Activated CD4-positive, alpha-beta T cell treated with anti-CD3 and anti-CD28 coated beads, Interleukin-2, amount 50 U/mL, for 48 hours (primary cell): ENCODE measurements around the gene IRAK1BP1.
"Not testable (repeated sequence)": the region's sequence is repeated elsewhere in the genome, so short reads cannot be mapped to it uniquely, and the experiment has no call there.

ENCODE experiments used
- DNase-seq, 2 experiments: peaks; one replicate each; pipeline ENCODE4 v3.0.0-alpha.2; 2020

IRAK1BP1 gene

GRCh38 chr6:78896227-78896626 is 28.9 kb downstream of the IRAK1BP1 start:
- no peak for DNase-seq

- no peak for DNase-seq
Observed at GRCh38 chr6:78908621-78909020, 41.3 kb downstream of the IRAK1BP1 start.

- DNase-seq = no peak
Observed at GRCh38 chr6:78909391-78909790, 42.0 kb downstream of the IRAK1BP1 start.

GRCh38 chr6:78910010-78910409 is 42.7 kb downstream of the IRAK1BP1 start:
- DNase-seq = no peak

GRCh38 chr6:78910591-78911171 is 43.3 kb downstream of the IRAK1BP1 start:
- peak; percentile 17 to 32 for DNase-seq

GRCh38 chr6:78911218-78911940 is 44.0 kb downstream of the IRAK1BP1 start:
- DNase-seq = no peak

GRCh38 chr6:78916411-78916810 is 49.1 kb downstream of the IRAK1BP1 start:
- DNase-seq = no peak

- no peak for DNase-seq
Observed at GRCh38 chr6:78917788-78918187, 50.4 kb downstream of the IRAK1BP1 start.

GRCh38 chr6:78921168-78921567 is 53.8 kb downstream of the IRAK1BP1 start:
- not testable (repeated sequence) for DNase-seq

- no peak for DNase-seq
Observed at GRCh38 chr6:78925317-78925716, 58.0 kb downstream of the IRAK1BP1 start.

- DNase-seq = no peak
Observed at GRCh38 chr6:78935553-78935952, 68.2 kb downstream of the IRAK1BP1 start.

- DNase-seq = no peak
Observed at GRCh38 chr6:78936515-78936914, 69.2 kb downstream of the IRAK1BP1 start.

GRCh38 chr6:78942446-78942845 is 75.1 kb downstream of the IRAK1BP1 start:
- DNase-seq = no peak

GRCh38 chr6:78947529-78947928 is 80.2 kb downstream of the IRAK1BP1 start:
- no peak for DNase-seq

- no peak for DNase-seq
Observed at GRCh38 chr6:78947962-78948361, 80.6 kb downstream of the IRAK1BP1 start.

- DNase-seq = no peak
Observed at GRCh38 chr6:78948785-78949184, 81.4 kb downstream of the IRAK1BP1 start.

GRCh38 chr6:78952362-78952761 is 85.0 kb downstream of the IRAK1BP1 start:
- DNase-seq = no peak
